KBM-7 (cell line): ENCODE data around the gene MRPL39.

ENCODE experiments used
- DNase-seq: peaks from one replicate; pipeline ENCODE4 v3.0.0-alpha.2; 2015
- in situ Hi-C: fragments of 300-500 bp; cut with MboI; formaldehyde crosslinking; loops from 2 replicates; pipeline ENCODE4 v1.14.3; 2020; ENCODE audit warnings: low sequenced_read_pairs, low pct_unique_long_range_greater_than_20kb, mixed read lengths

Gene MRPL39

GRCh38 chr21:25558123-25558522 is 49.2 kb downstream of the MRPL39 start:
- DNase-seq, result no peak
- in situ Hi-C loops, result loop anchor here (25.0 kb wide), 1 partner anchor 121 kb away; no protein-coding TSS in a partner anchor

DNA sequence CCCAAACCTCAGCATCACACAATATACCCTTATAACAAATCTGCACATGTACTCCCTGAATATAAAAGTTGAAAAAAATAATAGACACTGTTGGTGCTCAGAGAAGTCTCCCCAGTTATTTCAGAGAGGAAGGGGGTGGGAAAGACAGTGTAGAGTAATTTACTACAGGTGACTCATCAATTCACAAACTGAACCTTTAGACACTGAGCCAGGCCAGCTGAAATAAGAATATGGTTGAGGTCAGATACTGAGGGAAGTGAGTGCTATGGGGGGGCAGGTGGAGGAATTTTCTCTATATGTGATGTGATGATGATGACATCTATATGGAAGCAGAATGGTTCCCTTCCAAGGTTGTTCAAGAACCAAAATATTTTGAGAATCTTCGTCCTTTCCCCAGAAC is 50.1 kb downstream of the MRPL39 start:
- in situ Hi-C loops, result loop anchor here (25.0 kb wide), 1 partner anchor 120 kb away; no protein-coding TSS in a partner anchor

GRCh38 chr21:25556091-25556490 is 51.2 kb downstream of the MRPL39 start:
- DNase-seq, result no peak
- in situ Hi-C loops, result loop anchor here (25.0 kb wide), 1 partner anchor 119 kb away; no protein-coding TSS in a partner anchor

More for the DNA sequence above, 50.1 kb downstream of the MRPL39 start:
- DNase-seq, result no peak

DNA sequence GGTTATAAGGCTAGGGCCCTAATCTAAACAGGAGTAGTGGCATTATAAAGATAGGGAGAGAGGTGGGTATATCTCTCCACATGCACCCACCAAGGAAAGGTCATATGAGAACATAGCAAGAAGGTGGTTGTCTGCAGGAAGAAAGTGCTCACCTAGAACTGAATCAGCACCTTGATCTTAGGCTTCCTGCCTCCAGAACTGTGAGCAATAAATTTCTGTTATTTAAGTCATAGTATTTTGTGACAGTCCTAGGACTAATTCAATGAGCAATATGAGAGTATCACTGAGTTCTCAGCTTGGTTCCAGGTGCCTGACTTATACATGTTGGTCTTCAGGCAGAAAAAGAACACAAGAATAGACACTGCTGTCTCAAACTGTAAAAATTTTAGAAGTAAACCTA is 51.8 kb downstream of the MRPL39 start:
- in situ Hi-C loops, result loop anchor here (25.0 kb wide), 1 partner anchor 118 kb away; no protein-coding TSS in a partner anchor
- DNase-seq, result no peak

DNA sequence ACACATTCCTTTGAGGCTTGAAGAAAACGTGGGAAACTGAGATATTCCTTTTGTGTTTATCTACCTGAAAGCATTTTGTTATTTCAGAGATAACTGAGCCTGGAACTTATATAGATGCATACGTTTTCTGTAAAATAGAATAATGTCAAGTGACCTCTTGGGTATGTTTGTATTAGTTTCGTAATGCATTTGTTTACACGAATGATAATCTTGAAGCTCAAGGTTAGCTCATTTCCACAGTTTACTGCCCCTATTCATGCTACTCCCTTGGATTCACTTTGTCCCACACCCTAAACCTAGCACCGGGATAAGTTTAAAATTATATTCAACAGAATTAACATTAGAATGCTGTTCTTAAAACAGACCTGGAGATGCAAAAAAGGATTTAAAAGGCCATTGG is 54.4 kb downstream of the MRPL39 start:
- DNase-seq, result no peak
- in situ Hi-C loops, result loop anchor here (25.0 kb wide), 1 partner anchor 116 kb away; no protein-coding TSS in a partner anchor

DNA sequence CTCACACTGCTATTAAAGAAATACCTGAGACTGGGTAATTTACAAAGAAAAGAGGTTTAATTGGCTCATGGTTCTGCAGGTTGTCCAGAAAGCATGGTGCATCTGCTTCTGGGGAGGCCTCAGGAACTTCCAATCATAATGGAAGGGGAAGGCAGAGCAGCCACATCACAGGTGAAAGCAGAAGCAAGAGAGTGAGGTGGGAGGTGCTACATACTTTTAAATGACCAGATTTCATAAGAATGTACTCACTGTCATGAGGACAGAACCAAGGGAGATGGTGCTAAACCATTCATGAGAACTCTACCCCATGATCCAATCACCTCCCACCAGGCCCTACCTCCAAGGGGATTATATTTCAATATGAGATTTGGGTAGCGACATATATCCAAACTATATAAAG is 55.7 kb downstream of the MRPL39 start:
- in situ Hi-C loops, result loop anchor here (25.0 kb wide), 1 partner anchor 114 kb away; no protein-coding TSS in a partner anchor
- DNase-seq, result no peak

GRCh38 chr21:25550352-25551120 is 56.7 kb downstream of the MRPL39 start:
- DNase-seq, result no peak
- in situ Hi-C loops, result loop anchor here (25.0 kb wide), 1 partner anchor 113 kb away; no protein-coding TSS in a partner anchor

- DNase-seq, result no peak
- in situ Hi-C loops, result no loop called here
Observed at GRCh38 chr21:25541042-25541441, 66.2 kb downstream of the MRPL39 start.

DNA sequence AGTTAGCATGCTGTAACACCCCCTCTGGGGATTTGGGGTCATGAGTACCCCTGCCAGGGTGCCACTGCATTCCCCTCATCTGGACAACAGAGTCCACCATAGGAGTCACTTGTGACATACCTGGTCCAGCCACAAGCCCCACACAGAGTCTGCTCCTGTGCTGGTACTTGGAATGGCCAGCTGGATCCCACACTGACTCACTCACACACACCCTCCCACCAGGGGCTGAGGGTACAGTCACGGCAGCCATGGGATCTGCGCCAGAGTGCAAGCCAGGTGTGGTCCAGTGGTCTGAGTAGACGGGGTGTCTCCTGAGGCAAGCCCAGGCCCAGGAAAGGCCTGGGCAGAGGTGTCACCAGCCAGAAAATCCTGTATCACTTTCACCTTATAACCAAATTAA is 67.7 kb downstream of the MRPL39 start:
- no peak for DNase-seq
- in situ Hi-C loops, result no loop called here

DNA sequence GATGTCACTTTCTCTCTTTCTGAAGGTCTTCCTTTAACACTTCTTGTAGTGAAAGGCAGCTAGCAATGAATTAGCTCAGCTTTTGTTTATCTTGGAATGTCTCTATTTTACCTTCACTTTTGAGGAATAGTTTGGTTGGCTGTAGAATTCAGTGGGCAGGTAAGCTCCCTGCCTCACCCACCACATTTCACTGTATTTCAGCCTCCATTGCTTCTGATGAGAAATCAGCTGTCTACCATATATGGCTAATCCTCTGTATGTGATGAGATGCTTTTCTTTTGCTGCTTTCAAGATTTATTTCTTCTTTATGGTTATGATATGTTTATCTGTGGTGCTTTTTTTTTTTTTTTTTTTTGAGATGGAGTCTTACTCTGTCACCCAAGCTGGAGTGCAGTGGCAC is 70.1 kb downstream of the MRPL39 start:
- in situ Hi-C loops, result no loop called here
- DNase-seq, result no peak

DNA sequence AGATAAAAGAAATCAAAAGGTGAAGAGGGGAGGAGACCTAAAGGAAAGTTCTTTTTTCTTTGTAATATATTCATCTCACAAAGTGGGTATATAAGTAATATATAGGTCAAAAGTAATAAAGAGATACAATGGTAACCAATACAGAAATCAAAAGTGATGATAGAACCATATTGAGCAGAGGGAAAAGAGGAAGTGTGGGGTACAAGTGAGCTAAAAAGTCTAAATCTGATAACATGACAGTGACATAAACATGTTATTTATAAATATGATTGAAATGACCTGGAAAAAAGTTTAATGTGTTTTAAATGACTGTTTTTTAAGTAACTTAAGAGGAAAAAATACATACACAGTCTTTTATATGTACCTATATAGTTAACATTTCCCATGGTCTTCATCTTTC is 70.5 kb downstream of the MRPL39 start:
- in situ Hi-C loops, result no loop called here
- DNase-seq, result peak; percentile 6

DNA sequence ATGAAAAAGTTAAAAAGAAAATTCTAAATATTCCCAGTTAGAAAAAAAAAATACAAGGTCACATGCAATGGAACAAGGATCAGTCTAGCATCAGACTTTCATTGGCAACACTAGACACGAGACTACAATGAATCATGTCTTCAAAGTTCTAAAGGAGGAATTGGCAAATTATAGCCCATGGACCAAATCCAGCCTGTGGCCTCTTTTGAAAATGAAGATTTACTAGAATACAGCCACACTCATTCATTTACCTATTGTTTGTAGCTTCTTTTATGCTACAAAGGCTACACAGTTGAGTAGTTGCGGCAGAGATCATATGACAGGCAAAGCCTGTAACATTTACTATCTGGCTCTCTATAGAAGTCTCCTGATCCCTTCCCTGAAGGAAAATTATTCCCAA is 71.4 kb downstream of the MRPL39 start:
- in situ Hi-C loops, result no loop called here
- no peak for DNase-seq
